Measurements from ENCODE around the gene ZFP57.

- TF ChIP-seq, protein P1, sequence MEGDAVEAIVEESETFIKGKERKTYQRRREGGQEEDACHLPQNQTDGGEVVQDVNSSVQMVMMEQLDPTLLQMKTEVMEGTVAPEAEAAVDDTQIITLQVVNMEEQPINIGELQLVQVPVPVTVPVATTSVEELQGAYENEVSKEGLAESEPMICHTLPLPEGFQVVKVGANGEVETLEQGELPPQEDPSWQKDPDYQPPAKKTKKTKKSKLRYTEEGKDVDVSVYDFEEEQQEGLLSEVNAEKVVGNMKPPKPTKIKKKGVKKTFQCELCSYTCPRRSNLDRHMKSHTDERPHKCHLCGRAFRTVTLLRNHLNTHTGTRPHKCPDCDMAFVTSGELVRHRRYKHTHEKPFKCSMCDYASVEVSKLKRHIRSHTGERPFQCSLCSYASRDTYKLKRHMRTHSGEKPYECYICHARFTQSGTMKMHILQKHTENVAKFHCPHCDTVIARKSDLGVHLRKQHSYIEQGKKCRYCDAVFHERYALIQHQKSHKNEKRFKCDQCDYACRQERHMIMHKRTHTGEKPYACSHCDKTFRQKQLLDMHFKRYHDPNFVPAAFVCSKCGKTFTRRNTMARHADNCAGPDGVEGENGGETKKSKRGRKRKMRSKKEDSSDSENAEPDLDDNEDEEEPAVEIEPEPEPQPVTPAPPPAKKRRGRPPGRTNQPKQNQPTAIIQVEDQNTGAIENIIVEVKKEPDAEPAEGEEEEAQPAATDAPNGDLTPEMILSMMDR (IDR thresholded peaks at IDR 0.05; ENCODE audit: low read depth, low read length), result no peak
- no peak for TF ChIP-seq POLR2A (IDR thresholded peaks at IDR 0.05; ENCODE audit: extremely low read depth, insufficient read length)
- no peak for TF ChIP-seq MYC (IDR thresholded peaks at IDR 0.05; ENCODE audit: low read depth, low read length)
- no peak for TF ChIP-seq MAX (IDR thresholded peaks at IDR 0.05; ENCODE audit: low read depth, low read length)
These were observed 46.7 kb upstream of the ZFP57 start for GRCh38 chr6:29727637-29728036.
